ENCODE measurements around the gene RASA2. TPM values are rescaled to one million over a fixed set of nuclear protein-coding genes. Genes with fewer than 3 reads are reported as not detected.
A peak's percentile ranks its signal among the peaks of the same experiment; 100 is the strongest.

Gene RASA2
- total and polyA plus RNA-seq, 9 of the 15 experiments (the other 6 are each of a cell fraction or from before 2014, with no cell fraction given): 2.0 to 12.8 (median 9.5) TPM

GRCh38 chr3:141460097-141460704 is 26.6 kb upstream of the RASA2 start (continued):
- TF ChIP-seq IRF9 (tag; IDR thresholded peaks at IDR 0.05) (no peak), FOXO4 (CRISPR knock-in tag; IDR thresholded peaks at IDR 0.05) (no peak), TCF7 (IDR thresholded peaks at IDR 0.05; ENCODE audit: borderline replicate concordance) (no peak), SRSF9 (IDR thresholded peaks at IDR 0.05; ENCODE audit: borderline replicate concordance, low read depth, low read length) (no peak), SRSF3 (IDR thresholded peaks at IDR 0.05; ENCODE audit: insufficient read depth, low read length) (no peak), REST (IDR thresholded peaks at IDR 0.05; ENCODE audit: borderline replicate concordance) (peak; percentile 91), REST (CRISPR knock-in tag; IDR thresholded peaks at IDR 0.05; ENCODE audit: low read depth) (no peak)

All from K562 (cell line).